Measurements from ENCODE around the gene PAPOLB.

GRCh38 chr7:4873071-4873944, 11.5 kb upstream of the PAPOLB start:
- TF ChIP-seq KDM4A (IDR thresholded peaks at IDR 0.05; ENCODE audit: low read depth, low read length, severe bottlenecking) (no peak), CTCF (IDR thresholded peaks at IDR 0.05; ENCODE audit: control extremely low read depth in 1 of 3, insufficient read depth in 1 of 3, low read depth in 1 of 3, low read length in 3 of 3) (no peak), POLR2AphosphoS5 (IDR thresholded peaks at IDR 0.05; ENCODE audit: low read depth, low read length) (no peak), POLR2A (IDR thresholded peaks at IDR 0.05; ENCODE audit: control extremely low read depth in 1 of 2, low read depth in 2 of 2, low read length in 2 of 2) (no peak), ATF3 (IDR thresholded peaks at IDR 0.05; ENCODE audit: insufficient read depth, low read depth, low read length) (no peak), JUN (IDR thresholded peaks at IDR 0.05; ENCODE audit: low read depth, low read length) (no peak), TAF7 (optimal IDR thresholded peaks at IDR 0.05; ENCODE audit: borderline replicate concordance, low read depth, low read length) (no peak), CHD1 (IDR thresholded peaks at IDR 0.05; ENCODE audit: low read depth, low read length) (no peak), CBX5 (IDR thresholded peaks at IDR 0.05; ENCODE audit: low read depth, low read length) (no peak)

All from H1 (cell line).